Activated CD8-positive, alpha-beta memory T cell treated with anti-CD3 and anti-CD28 coated beads for 24 hours (primary cell): Measurements from ENCODE around the gene METTL6.

Experiments used
- DNase-seq: peaks from one replicate; pipeline ENCODE4 v3.0.0-alpha.2; 2020

Gene METTL6

DNA sequence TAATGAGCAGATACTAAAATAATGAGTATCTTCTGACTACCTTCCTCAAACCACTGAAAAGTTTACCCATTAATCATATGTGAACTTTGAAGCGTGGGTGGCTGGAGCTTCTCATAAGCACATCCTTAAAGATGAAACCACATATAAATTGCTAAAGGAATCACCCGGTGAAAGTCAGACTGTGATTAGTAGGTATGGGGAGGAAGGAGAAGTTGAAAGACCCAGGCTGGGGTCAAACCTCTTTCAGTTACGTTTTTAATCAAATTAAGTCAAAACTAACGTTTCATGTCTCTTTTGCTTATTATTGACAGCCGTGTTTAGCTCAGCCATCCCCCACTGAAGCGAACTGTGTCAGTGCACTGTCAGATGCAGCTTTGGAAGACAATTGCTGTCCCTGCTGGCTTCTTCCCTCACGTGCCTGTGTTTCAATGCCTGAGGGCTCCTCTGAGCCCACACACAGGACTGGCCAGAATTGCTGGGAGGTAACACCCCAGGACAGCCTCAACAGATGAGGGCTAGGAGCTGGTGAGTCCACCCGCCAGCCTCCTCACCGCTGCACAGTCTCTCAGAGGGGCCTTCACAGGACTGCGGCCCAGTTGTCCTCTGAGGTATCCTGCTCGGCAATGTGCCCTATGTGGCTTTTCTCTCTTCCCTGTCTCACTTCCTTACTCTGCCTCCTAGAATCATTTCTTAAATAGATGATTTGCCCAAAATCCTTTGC, 65.7 kb downstream of the METTL6 start:
- peak; percentile 74 for DNase-seq

GRCh38 chr3:15360788-15361493, 66.4 kb downstream of the METTL6 start:
- no peak for DNase-seq
